PC-9 (cell line): ENCODE results near the gene OPHN1.

Experiments used
- CTCF ChIP-seq: fragments of 200-600 bp; sonication (generic); conservative IDR thresholded peaks from 2 replicates; pipeline ENCODE4 v1.6.1; 2017; ENCODE audit warnings: mixed run types, antibody characterized with exemption, mild to moderate bottlenecking, moderate library complexity
- EZH2 ChIP-seq: fragments of 200-600 bp; sonication (generic); IDR thresholded peaks from 2 replicates; pipeline ENCODE4 v1.8.0; 2017; ENCODE audit warnings: antibody characterized with exemption, low read depth

GRCh38 chrX:68396953-68397352, 36.3 kb downstream of the OPHN1 start:
- no peak for TF ChIP-seq CTCF
- TF ChIP-seq EZH2 = no peak
